GM10248 (cell line): Measurements from ENCODE around the gene CHD2.

ENCODE experiments used
- CTCF ChIA-PET: fragments of 300-600 bp; sonication (Branson Sonifier 250); formaldehyde crosslinking; extraction: SDS; loops from one replicate; lab custom pipeline; 2021; ENCODE audit warnings: antibody characterized with exemption; lab: Yijun Ruan, JAX
- POLR2A ChIA-PET: fragments of 350-650 bp; sonication (Branson Sonifier 250); formaldehyde crosslinking; extraction: SDS; loops from one replicate; lab custom pipeline; 2020; ENCODE audit warnings: antibody characterized with exemption; lab: Yijun Ruan, JAX
- DNase-seq: peaks from one replicate; pipeline ENCODE4 v3.0.0; 2012; ENCODE audit errors: extremely low spot score
- CTCF ChIP-seq: IDR thresholded peaks from 2 replicates; pipeline ENCODE4 v1.5.1; 2012; ENCODE audit warnings: mild to moderate bottlenecking, low read depth; ENCODE audit errors: extremely low read depth, missing control alignments, control extremely low read depth

CHD2 gene

GRCh38 chr15:92903631-92903965 lies 3.5 kb downstream of the CHD2 start:
- TF ChIP-seq CTCF: no peak
- POLR2A ChIA-PET: interaction anchor here (0.6 to 2.5 kb wide), 7 partner anchors 12 to 94 kb away, joined by 3 to 18 read pairs (median 4); no protein-coding TSS in a partner anchor
- no peak for DNase-seq
- CTCF ChIA-PET: interaction anchor here (0.7 to 3.1 kb wide), 5 partner anchors 12 to 106 kb away, joined by 3 to 17 read pairs (median 4); no protein-coding TSS in a partner anchor

DNA sequence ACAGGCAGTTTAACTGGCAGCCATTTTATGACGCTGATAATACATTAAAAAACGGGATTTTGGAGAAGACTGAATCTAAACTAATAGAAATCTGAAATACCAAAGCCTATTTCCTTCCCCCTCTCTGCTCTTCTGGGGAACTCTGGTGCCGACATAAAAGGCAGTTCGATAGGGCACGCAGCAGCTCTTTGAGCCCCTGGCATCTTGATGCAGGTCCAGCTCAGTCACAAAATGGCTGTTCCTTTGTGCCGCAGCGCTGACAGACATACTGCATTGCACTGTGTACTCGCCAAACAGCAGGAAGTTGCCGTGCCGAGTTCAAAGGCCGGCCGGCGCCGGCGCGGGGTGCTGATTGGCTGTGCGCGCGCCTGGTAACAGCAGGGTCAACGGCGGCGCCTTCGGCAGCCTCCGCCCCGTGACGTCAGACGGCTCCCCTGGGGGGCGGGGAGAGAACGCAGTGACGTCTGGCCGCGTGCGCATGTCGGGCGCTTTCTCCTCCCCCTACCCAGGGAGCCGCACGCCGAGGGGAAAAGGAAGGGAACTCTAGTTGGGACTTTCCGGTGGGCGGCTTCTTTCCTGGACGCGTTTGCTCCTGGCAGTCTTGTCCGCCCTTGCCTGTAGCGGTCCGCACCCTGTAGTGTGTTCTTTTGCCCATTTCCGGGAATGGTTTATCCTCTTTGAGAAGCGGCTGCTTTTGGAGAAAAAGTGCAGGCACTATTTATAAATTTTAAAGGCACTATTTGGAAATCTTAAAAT lies 4.0 kb downstream of the CHD2 start:
- ChIA-PET POLR2A (interaction anchor here (0.6 to 2.5 kb wide), 7 partner anchors 11 to 95 kb away, joined by 3 to 18 read pairs (median 4); no protein-coding TSS in a partner anchor), CTCF (interaction anchor here (0.7 to 3.1 kb wide), 4 partner anchors 22 to 107 kb away, joined by 4 to 17 read pairs (median 6); no protein-coding TSS in a partner anchor)
- DNase-seq: peak; percentile 90
- TF ChIP-seq CTCF: no peak

DNA sequence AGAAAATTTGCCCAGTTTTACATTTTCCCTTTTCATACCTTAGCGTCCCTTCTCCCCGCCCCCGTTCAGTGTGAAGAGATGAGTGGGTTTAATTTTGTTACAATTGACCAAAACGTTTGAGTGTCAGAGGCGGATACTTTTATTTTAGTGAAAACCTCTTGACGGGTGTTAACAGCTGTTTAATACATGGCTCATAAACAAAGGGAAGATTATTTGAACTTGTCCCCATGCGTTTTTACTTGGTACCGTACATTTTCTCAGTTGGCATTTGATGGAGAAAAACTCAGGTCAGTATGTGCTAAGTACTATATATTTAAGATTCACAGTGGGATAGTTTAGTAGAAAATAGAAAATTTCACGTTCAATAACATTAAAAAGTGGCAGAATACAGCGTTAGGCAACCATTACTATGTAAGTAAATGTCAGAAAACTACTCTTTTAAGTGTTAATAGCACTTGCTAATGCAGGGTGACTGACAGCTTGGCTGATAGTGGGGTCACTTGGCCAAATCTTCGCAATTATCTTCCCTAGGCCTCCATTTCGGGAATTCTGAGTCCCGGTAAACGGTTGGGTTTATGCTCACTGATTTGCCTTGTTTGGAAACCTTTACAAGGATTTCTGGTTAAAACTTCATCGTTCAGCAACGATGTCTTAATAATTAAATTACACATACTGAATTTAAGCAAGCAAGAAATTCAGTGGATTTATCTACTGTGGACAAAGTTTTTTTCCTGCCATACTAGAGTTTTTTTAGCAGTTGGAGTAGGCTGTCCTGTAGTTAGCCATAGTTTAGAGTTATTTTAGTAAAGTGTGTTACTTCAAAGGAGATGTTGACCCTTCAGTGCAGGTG lies 4.8 kb downstream of the CHD2 start:
- CTCF ChIA-PET: interaction anchor here (1.2 to 1.9 kb wide), 2 partner anchors 9 to 108 kb away, joined by 4 to 7 read pairs; no protein-coding TSS in a partner anchor
- DNase-seq: no peak
- TF ChIP-seq CTCF: no peak
- POLR2A ChIA-PET: no interaction called here

DNA sequence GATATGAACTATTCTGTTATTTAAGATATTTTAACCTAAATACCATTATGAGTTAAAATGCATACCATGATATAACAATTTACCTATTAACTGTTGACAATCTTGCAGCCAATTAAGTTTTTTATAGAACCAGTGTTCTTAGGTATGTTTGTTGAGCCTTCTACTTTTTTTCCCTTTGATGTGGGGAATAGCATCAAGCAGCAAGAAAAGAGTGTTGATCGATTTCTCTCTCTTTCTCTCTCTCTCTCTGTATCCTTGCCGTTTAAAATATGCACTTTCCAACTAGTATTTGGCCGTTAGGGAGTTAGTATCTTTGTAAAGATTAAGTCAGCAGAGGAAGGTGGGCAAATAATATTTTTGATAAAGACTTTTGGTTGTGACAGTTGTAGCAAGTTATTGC lies 5.9 kb downstream of the CHD2 start:
- ChIA-PET CTCF (interaction anchor here (1.3 to 4.0 kb wide), 3 partner anchors 12 to 96 kb away, joined by 5 to 42 read pairs (median 27); no protein-coding TSS in a partner anchor), POLR2A (interaction anchor here (2.1 to 4.2 kb wide), 3 partner anchors 10 to 97 kb away, joined by 7 to 32 read pairs (median 22); no protein-coding TSS in a partner anchor)
- no peak for DNase-seq
- no peak for TF ChIP-seq CTCF

GRCh38 chr15:92906563-92907081 lies 6.5 kb downstream of the CHD2 start:
- CTCF ChIA-PET: interaction anchor here (1.3 to 4.0 kb wide), 7 partner anchors 9 to 1973 kb away, joined by 3 to 42 read pairs (median 11); no protein-coding TSS in a partner anchor
- no peak for DNase-seq
- POLR2A ChIA-PET: interaction anchor here (0.5 to 4.2 kb wide), 5 partner anchors 10 to 97 kb away, joined by 4 to 32 read pairs (median 7); no protein-coding TSS in a partner anchor
- no peak for TF ChIP-seq CTCF
